ENCODE results near the gene BCL2L15. TPM values are rescaled to one million over a fixed set of nuclear protein-coding genes. Genes with fewer than 3 reads are reported as not detected.

The BCL2L15 gene
- total RNA-seq, 1 donor from 2014 or later = 1.8 TPM

GRCh38 chr1:113912594-113913311 is 25.4 kb upstream of the BCL2L15 start:
- Mint-ChIP-seq H3K27ac (ENCODE audit: unreplicated experiment) (peak overlapping the region; percentile 19), H3K27me3 (ENCODE audit: unreplicated experiment) (no peaks in the 10 kb centered on the region), H3K9me3 (ENCODE audit: unreplicated experiment) (no peaks in the 10 kb centered on the region), H3K4me1 (ENCODE audit: low read depth, unreplicated experiment) (peaks cover 10% of the 10 kb centered on the region), H3K4me3 (ENCODE audit: unreplicated experiment) (no peak overlapping the region), H3K36me3 (ENCODE audit: unreplicated experiment) (no peaks in the 10 kb centered on the region)
- peak; percentile 23 for DNase-seq
- TF ChIP-seq, protein P1, sequence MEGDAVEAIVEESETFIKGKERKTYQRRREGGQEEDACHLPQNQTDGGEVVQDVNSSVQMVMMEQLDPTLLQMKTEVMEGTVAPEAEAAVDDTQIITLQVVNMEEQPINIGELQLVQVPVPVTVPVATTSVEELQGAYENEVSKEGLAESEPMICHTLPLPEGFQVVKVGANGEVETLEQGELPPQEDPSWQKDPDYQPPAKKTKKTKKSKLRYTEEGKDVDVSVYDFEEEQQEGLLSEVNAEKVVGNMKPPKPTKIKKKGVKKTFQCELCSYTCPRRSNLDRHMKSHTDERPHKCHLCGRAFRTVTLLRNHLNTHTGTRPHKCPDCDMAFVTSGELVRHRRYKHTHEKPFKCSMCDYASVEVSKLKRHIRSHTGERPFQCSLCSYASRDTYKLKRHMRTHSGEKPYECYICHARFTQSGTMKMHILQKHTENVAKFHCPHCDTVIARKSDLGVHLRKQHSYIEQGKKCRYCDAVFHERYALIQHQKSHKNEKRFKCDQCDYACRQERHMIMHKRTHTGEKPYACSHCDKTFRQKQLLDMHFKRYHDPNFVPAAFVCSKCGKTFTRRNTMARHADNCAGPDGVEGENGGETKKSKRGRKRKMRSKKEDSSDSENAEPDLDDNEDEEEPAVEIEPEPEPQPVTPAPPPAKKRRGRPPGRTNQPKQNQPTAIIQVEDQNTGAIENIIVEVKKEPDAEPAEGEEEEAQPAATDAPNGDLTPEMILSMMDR (IDR thresholded peaks at IDR 0.05; ENCODE audit: partially characterized antibody, unreplicated experiment) = no peak

- H3K4me3 Mint-ChIP-seq (ENCODE audit: unreplicated experiment) = peak overlapping the region; percentile 91
- peak overlapping the region; percentile 69 for H3K27ac Mint-ChIP-seq (ENCODE audit: unreplicated experiment)
- peaks cover 12% of the 10 kb centered on the region for H3K9me3 Mint-ChIP-seq (ENCODE audit: unreplicated experiment)
- TF ChIP-seq, protein P1 (IDR thresholded peaks at IDR 0.05; ENCODE audit: partially characterized antibody, unreplicated experiment) = no peak
- H3K4me1 Mint-ChIP-seq (ENCODE audit: low read depth, unreplicated experiment) = peaks cover 11% of the 10 kb centered on the region
- peaks cover 4% of the 10 kb centered on the region for H3K27me3 Mint-ChIP-seq (ENCODE audit: unreplicated experiment)
- H3K36me3 Mint-ChIP-seq (ENCODE audit: unreplicated experiment) = no peaks in the 10 kb centered on the region
- peak; percentile 22 for DNase-seq
These were observed 18.1 kb upstream of the BCL2L15 start for GRCh38 chr1:113905435-113905861.

- peaks cover 11% of the 10 kb centered on the region for H3K4me1 Mint-ChIP-seq (ENCODE audit: low read depth, unreplicated experiment)
- peaks cover 12% of the 10 kb centered on the region for H3K9me3 Mint-ChIP-seq (ENCODE audit: unreplicated experiment)
- TF ChIP-seq, protein P1 (IDR thresholded peaks at IDR 0.05; ENCODE audit: partially characterized antibody, unreplicated experiment) = peak; percentile 24
- DNase-seq = peak; percentile 97
- H3K27me3 Mint-ChIP-seq (ENCODE audit: unreplicated experiment) = peaks cover 4% of the 10 kb centered on the region
- no peaks in the 10 kb centered on the region for H3K36me3 Mint-ChIP-seq (ENCODE audit: unreplicated experiment)
- H3K4me3 Mint-ChIP-seq (ENCODE audit: unreplicated experiment) = peak within 1 kb of the TSS; percentile 91
- peak within 1 kb of the TSS; percentile 69 for H3K27ac Mint-ChIP-seq (ENCODE audit: unreplicated experiment)
These were observed 17.5 kb upstream of the BCL2L15 start, which contains the start of the genes AP4B1 and DCLRE1B for GRCh38 chr1:113904674-113905434. Gene AP4B1, minus strand, starts transcription at chr1:113904799. Its CDS starts 82 bp downstream, at chr1:113904717. Gene DCLRE1B, plus strand, starts transcription at chr1:113905326. Its CDS starts 261 bp downstream, at chr1:113905587.

DNA sequence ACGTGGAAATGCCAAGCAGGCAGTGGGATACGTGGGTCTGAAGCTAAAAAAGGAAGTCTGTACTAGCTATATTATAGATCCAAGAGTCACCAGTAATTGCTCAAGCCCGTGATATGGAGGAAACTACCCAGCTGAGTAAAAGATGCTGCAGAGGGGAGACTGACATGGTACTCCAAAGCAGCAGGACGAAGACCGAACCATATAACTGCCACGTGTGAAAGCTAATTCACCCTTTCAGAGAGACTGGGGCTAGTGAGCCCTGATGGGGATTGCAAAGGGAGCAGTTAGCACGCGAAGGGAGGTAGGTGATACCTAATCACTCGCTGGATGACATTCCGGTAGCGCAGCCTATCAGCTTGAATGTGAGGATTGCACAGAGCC is 16.9 kb upstream of the BCL2L15 start:
- Mint-ChIP-seq H3K9me3 (ENCODE audit: unreplicated experiment) (peaks cover 12% of the 10 kb centered on the region), H3K4me3 (ENCODE audit: unreplicated experiment) (peak overlapping the region; percentile 91), H3K27me3 (ENCODE audit: unreplicated experiment) (peaks cover 4% of the 10 kb centered on the region), H3K4me1 (ENCODE audit: low read depth, unreplicated experiment) (peaks cover 11% of the 10 kb centered on the region), H3K27ac (ENCODE audit: unreplicated experiment) (peak overlapping the region; percentile 69), H3K36me3 (ENCODE audit: unreplicated experiment) (no peaks in the 10 kb centered on the region)
- DNase-seq = no peak
- TF ChIP-seq, protein P1 (IDR thresholded peaks at IDR 0.05; ENCODE audit: partially characterized antibody, unreplicated experiment) = no peak
